Activated T-cell treated with anti-CD3 and anti-CD28 coated beads, Interleukin-2, amount 50 U/mL, for 1 hour (primary cell): ENCODE results near the gene SDK1.

ENCODE experiments used
- DNase-seq: peaks from one replicate; pipeline ENCODE4 v3.0.0-alpha.2; 2020

Gene SDK1

DNA sequence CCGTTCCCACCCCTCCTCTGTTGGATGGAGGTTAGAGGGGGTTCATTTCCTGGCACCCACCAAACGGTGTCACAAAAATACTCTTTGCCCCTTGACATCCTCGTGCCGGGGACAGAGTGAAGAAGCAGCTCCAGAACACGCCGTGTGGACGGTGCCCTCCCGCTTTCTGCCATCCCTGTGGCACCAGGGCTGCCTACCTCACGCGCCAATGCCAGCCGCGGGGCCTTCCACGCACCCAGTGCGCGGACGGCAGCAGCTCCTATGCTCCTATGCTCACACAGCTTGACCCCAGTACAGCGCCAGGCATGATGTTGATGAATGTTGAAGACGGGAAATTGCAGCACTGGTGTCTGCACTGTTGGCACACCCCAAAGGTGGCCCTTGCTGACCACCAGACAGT, 873.8 kb downstream of the SDK1 start:
- DNase-seq = no peak

GRCh38 chr7:4175346-4175973, 874.4 kb downstream of the SDK1 start:
- no peak for DNase-seq

GRCh38 chr7:4177001-4177400, 875.9 kb downstream of the SDK1 start:
- no peak for DNase-seq

DNA sequence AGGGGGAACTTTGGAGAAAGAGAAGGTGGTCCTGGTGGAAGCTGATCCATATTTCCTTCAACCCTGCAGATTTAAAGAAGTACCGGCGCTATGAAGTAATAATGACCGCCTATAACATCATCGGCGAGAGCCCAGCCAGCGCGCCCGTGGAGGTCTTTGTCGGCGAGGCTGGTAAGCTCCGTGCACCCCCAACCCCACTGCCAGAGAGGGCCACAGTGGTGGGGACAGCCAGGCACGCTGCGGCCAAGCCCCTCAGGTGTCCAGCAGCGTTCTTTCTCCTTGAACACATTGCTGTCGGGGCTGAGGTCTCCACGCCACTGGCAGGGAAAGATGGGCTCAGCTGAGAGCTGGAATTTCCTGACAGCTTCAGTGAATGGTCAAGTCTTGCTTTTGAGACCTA, 877.4 kb downstream of the SDK1 start:
- no peak for DNase-seq

DNA sequence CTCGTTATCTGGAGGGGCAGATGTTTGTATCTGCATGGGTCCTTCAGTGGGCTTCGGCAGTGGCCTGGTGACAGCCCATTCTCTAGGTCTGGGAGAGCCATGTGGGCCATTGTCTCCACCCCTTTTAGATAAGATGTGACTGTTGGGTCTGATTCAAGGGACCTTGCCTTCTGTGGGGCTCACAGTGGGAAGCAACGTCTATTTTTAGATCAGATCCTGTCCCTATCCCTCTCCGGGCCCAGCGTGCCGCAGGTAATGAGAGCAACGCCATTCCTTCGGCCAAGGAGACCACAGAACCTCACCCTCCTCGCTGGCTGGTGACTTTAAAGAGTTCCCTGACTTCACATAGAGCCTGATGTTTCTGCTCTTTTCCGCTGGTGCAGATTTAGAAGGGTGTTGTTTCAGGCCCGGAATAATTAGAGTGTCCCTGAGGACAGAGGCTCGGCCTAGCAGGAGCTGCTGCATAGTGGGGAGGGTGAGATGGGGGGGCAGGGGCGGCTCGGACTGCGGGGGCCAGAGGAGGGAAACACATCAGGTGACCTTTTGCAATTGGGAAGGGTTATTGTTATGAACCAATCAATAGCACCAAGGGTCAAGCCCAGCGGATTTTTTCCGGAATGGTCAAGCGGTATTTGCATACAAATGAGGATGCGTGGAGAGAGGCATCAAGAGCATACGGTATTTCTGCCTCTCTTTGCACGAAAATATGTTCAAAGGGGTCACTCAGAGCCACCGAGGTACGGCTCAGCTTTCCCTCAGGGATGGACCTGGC, 878.0 kb downstream of the SDK1 start:
- no peak for DNase-seq

DNA sequence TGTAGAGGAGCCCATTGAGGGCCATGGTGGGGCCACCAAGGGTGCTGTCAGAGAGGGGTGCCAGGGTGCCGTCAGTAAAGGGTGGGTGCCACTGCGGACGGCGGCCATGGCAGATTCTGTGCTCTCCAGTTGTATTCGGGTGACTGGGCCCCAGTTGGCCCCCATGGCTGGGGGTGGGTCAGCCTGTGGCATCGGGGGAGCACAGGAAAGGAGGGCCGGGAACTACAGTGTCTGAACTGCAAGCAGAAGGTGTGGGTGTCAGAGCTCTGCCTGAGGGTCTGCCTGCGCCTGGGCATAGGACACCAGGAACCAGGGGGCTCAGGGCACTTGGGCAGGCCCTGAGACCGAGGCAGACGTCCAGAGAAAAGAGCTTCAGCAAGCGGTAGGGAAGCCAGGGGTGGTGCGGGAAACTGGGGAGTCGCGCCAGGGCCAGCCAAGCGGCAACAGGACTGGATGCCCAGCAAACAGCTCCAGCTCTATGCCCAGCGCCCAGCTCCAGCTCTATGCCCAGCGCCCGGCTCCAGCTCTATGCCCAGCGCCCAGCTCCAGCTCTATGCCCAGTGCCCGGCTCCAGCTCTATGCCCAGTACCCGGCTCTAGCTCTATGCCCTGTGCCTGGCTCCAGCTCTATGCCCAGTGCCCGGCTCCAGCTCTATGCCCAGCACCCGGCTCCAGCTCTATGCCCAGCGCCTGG, 878.8 kb downstream of the SDK1 start:
- no peak for DNase-seq

DNA sequence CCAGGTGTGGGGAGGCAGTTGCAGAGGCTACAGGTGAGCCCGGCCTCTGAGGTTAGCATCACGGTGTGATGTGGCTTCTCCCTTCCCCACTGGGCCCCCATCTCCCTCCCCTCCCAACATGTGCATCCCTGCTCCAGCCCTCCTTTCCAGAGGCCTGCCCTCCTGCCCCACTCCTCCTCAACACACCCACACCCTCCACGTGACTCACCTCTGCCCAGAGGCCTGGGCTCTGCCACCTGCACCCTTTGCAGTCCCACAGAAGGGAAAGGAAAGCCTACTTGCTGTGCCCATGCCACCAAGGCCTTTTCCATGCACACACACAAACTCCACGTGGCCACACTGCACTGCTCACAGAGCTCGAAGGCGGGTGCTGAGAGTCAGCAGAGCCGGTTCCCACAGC, 880.4 kb downstream of the SDK1 start:
- no peak for DNase-seq

DNA sequence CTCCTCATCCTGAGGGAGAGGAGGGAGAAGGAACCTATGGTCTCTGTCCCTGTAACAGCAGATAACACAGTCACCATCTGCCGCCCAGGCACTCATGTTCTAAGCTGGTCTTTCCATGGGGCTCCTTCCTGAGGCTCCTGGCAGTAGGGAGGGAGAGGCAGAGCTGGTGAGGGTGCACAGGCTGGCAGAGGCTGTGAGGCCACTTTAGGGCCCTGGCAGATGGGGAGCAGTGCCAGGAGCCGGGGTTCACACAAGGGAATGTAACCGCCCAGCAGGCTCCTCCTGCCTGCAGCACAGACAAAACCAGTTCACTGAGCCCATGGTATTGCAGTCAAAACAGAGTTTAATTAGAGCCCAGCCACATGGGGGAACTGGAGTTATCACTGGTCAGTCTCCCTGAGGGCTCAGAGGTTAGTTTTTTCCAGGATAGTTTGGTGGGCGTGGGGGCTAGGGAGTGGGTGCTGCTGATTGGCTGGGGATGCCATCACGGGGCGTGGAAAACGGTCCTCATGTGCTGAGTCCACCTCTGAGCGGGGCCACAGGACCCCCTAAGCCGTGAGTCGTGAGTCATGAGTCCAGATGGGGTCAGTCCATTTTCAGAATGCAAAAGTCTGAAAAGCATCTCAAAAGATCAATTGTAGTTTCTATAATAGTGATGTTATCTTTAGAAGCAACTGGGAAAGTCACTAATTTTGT, 881.7 kb downstream of the SDK1 start:
- DNase-seq = no peak

DNA sequence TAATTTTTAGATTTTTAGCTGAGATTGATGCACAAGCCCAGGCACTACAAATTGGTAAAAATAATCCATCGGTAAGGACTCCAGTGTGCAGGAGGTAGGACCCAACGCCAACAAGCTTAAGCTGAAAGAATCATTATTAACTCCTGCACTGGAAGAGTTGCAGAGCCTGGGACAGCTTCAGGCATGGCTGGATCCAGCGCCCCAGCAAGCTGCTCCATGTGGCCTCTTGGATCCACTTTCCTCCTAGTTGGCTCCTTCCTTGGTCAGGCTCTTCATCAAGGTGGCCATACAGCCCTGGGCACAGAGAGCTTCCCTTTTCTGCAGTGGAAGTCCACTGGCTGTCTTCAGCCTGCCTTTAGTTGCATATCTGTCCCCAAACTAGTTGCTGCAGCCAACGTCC, 883.6 kb downstream of the SDK1 start:
- DNase-seq = no peak

- no peak for DNase-seq
Observed at GRCh38 chr7:4185136-4185535, 884.1 kb downstream of the SDK1 start.

GRCh38 chr7:4185721-4186512, 884.9 kb downstream of the SDK1 start:
- no peak for DNase-seq

- DNase-seq = no peak
Observed at GRCh38 chr7:4186513-4186780, 885.4 kb downstream of the SDK1 start.

GRCh38 chr7:4188651-4189050, 887.6 kb downstream of the SDK1 start:
- DNase-seq = no peak

- DNase-seq = no peak
Observed at GRCh38 chr7:4189131-4189570, 888.1 kb downstream of the SDK1 start.

DNA sequence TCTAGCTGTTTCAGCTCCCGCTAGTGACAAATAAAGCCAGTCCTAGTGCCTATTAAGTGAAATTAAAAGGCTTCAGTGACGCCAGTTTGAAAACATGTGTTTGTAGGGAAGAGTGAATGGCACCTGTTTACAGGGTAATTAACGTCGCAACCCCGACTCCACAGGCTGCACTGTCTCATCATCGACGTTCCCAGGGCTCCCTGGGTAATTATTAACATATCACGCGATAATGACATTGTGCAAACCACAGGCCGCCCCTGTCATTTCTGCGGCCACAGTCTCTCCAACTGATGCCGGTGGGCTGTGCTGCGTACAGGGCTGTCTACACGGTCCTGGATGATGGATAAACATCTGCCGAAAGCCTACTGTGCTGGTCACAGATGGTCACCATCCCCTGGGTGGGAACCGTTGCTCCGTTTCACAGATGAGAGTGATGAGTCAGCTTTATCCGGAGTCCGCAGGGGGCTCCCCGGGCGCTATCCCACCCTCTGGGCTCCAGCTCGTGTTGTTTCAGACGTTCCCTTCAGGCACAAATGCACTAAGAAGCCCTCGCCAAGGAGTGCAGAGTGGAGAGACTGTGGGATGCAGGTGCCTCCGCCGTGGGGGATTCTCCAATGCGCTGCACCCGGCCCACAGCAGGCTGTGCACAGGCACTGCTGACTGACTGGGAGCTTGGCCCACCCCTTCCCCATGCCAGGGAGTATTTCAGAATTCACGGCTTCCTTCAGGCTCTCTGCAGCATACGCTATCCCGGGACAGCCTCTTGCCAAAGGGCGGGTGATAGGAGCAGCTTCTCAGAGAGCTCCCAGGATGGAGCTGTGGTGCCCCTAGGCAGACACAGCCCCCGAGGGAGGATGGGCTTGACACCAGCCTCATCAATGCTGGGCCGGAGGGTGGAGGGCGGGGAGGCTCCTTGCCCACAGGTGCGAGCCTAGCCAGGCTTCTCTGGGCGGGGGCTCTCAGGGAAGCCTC, 889.2 kb downstream of the SDK1 start:
- no peak for DNase-seq

DNA sequence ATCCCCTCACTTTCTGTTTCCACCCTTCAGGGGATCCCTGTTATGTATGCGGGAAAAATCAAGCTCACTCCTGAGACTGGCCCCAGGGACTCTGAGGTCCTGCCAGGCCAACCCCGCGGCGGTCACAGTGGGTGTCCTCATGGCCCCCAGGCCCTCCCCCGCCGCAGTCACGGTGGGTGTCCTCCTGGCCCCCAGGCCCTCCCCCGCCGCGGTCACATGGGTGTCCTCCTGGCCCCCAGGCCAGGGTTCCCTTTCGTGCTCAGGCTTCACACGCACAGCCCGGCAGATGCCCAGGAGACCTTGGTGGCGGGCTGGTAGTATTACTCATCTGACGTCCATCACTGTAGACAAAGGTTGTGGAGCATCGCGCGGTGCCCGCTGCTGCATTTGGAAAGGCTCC, 890.0 kb downstream of the SDK1 start:
- DNase-seq = no peak

GRCh38 chr7:4191525-4191924, 890.5 kb downstream of the SDK1 start:
- no peak for DNase-seq

DNA sequence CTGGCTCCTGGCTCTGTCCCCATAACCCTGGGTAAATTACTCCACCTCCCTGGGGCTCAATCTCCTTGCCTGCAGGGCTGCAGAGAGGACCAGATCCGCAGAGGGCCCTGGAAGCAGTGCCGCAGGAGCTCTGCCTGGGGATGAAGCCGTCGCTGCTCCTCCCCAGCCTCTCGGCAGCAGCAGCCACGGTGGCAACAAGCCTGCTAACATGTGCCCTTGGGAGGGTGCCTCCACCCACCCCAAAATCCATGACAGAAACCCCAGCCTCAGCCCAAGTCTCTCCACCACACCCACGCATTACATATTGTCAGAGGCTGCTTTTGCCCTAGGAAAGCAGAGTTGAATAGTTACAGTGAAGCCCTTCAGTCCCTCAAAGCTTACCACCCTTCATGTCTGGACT, 894.6 kb downstream of the SDK1 start:
- no peak for DNase-seq

DNA sequence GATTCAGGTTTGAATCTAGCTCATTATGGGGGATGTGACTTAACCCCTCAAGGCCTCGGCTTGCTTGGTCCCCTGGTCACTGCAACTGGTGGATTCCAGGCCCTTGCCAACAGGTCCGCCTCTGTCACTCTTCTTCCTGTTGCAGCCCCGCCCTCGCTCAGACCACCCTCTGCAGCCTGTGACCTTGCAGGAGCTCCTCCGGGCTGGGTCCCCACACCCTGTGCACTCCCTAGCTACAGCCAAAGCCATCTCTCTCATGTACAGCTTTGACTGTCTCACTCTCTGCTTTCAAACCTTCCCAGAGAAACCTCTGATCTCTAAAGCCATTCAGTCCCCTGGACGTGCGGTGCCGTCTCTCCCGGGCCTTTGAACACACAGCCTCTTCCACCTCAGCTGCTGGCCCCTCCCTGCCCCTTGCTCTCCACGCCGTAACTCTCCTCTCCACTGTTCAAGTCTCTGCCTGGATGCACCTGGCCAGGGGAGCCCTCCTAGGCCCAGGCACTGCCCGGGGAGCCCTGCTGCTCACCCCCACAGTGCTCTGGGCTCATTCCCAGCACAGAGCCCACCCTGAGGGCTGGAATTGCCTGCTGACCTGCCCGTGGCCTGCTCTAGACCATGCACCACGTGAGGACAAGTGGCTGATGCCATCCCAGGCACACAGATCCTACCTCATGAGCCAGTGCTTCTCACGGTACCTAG, 895.2 kb downstream of the SDK1 start:
- DNase-seq = no peak

DNA sequence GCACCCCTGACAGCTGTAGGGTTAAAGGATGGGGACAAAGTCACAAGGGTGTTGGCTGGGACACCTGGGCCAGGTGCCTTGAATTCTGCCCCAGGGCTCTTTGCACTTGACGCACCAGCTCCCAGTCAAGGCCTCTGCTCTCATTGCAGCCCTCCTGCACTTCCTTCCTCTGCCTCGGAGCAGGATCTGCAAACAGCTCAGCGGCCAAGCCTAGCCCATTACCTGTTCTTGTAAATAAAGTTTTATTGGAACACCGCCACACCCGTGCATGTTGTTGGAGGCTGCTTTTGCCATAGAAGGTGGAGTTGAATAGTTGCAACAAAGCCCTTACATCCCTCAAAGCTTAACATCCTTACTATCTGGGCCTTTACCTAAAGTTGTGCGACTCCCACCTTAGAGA, 897.2 kb downstream of the SDK1 start:
- no peak for DNase-seq

- no peak for DNase-seq
Observed at GRCh38 chr7:4200546-4201094, 899.6 kb downstream of the SDK1 start.
